HEK293 (cell line): ENCODE measurements around the gene KREMEN1.

Source experiments
- CTCF ChIP-seq: fragments of 450-650 bp; formaldehyde crosslinking; IDR thresholded peaks from 2 replicates; pipeline ENCODE4 v1.5.1; 2016; ENCODE audit warnings: missing biosample characterization, missing genetic modification characterization
- HOXA7 ChIP-seq: sonication (generic); formaldehyde crosslinking; IDR thresholded peaks from 2 replicates; pipeline ENCODE4 v1.8.1; 2022; ENCODE audit warnings: missing genetic modification reagents, borderline replicate concordance
- MEIS1 ChIP-seq: sonication (generic); formaldehyde crosslinking; IDR thresholded peaks from 2 replicates; pipeline ENCODE4 v1.8.1; 2022; ENCODE audit warnings: missing genetic modification reagents, mild to moderate bottlenecking, borderline replicate concordance
- PATZ1 ChIP-seq: fragments of 450-650 bp; formaldehyde crosslinking; IDR thresholded peaks from 2 replicates; pipeline ENCODE4 v1.5.1; 2016; ENCODE audit warnings: missing biosample characterization, missing genetic modification characterization
- PRDM6 ChIP-seq: fragments of 450-650 bp; formaldehyde crosslinking; IDR thresholded peaks from 2 replicates; pipeline ENCODE4 v1.5.1; 2017; ENCODE audit warnings: missing biosample characterization, missing genetic modification characterization
- ZIC2 ChIP-seq: fragments of 450-650 bp; formaldehyde crosslinking; IDR thresholded peaks from 2 replicates; pipeline ENCODE4 v1.5.1; 2016; ENCODE audit warnings: missing biosample characterization, missing genetic modification characterization
- ZNF138 ChIP-seq: fragments of 450-650 bp; formaldehyde crosslinking; IDR thresholded peaks from 2 replicates; pipeline ENCODE4 v1.5.1; 2016; ENCODE audit warnings: missing biosample characterization, missing genetic modification characterization, borderline replicate concordance
- ZNF18 ChIP-seq: fragments of 450-650 bp; formaldehyde crosslinking; IDR thresholded peaks from 2 replicates; pipeline ENCODE4 v1.5.1; 2016; ENCODE audit warnings: missing biosample characterization, missing genetic modification characterization
- ZNF211 ChIP-seq: fragments of 450-650 bp; formaldehyde crosslinking; IDR thresholded peaks from 2 replicates; pipeline ENCODE4 v1.5.1; 2016; ENCODE audit warnings: low read depth, missing biosample characterization, missing genetic modification characterization
- ZNF777 ChIP-seq: fragments of 450-650 bp; formaldehyde crosslinking; IDR thresholded peaks from 2 replicates; pipeline ENCODE4 v1.5.1; 2017; ENCODE audit warnings: missing biosample characterization, missing genetic modification characterization, borderline replicate concordance
- TF ChIP-seq, protein P1 (sequence below): fragments of 450-650 bp; formaldehyde crosslinking; IDR thresholded peaks from 2 replicates; pipeline ENCODE4 v1.5.1; 2016; ENCODE audit warnings: missing biosample characterization, missing genetic modification characterization
- TF ChIP-seq, protein P2 (sequence below): fragments of 450-650 bp; formaldehyde crosslinking; IDR thresholded peaks from 2 replicates; pipeline ENCODE4 v1.5.1; 2016; ENCODE audit warnings: missing biosample characterization, missing genetic modification characterization

DNA sequence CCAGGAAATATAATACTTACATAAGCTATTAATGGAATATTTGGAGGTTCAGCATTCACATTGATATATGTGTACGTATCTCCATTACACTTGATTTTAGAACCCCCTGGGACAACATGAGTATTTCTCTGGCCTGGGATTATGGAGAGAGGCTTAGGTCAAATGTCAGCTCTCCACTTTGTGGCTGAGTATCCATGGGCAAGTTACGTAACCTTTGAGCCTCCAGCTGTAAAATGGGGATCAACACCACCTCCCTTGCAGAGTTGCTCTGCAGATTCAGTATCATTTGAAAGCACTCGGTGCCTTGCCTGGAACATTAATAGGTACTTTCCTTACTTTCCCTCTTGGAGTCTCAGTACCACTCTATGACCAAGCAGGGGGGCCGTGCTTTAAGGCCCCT is 44.4 kb upstream of the KREMEN1 start:
- TF ChIP-seq ZNF18 (no peak), CTCF (no peak), PRDM6 (tag by site-specific recombination) (no peak), MEIS1 (CRISPR knock-in tag) (no peak), ZNF138 (tag by site-specific recombination) (no peak), ZNF211 (tag by site-specific recombination) (no peak), ZNF777 (tag by site-specific recombination) (no peak), HOXA7 (CRISPR knock-in tag) (no peak), ZIC2 (tag by site-specific recombination) (no peak), PATZ1 (tag by site-specific recombination) (no peak)
- TF ChIP-seq, protein P1, sequence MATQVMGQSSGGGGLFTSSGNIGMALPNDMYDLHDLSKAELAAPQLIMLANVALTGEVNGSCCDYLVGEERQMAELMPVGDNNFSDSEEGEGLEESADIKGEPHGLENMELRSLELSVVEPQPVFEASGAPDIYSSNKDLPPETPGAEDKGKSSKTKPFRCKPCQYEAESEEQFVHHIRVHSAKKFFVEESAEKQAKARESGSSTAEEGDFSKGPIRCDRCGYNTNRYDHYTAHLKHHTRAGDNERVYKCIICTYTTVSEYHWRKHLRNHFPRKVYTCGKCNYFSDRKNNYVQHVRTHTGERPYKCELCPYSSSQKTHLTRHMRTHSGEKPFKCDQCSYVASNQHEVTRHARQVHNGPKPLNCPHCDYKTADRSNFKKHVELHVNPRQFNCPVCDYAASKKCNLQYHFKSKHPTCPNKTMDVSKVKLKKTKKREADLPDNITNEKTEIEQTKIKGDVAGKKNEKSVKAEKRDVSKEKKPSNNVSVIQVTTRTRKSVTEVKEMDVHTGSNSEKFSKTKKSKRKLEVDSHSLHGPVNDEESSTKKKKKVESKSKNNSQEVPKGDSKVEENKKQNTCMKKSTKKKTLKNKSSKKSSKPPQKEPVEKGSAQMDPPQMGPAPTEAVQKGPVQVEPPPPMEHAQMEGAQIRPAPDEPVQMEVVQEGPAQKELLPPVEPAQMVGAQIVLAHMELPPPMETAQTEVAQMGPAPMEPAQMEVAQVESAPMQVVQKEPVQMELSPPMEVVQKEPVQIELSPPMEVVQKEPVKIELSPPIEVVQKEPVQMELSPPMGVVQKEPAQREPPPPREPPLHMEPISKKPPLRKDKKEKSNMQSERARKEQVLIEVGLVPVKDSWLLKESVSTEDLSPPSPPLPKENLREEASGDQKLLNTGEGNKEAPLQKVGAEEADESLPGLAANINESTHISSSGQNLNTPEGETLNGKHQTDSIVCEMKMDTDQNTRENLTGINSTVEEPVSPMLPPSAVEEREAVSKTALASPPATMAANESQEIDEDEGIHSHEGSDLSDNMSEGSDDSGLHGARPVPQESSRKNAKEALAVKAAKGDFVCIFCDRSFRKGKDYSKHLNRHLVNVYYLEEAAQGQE (tag by site-specific recombination), result no peak
- TF ChIP-seq, protein P2, sequence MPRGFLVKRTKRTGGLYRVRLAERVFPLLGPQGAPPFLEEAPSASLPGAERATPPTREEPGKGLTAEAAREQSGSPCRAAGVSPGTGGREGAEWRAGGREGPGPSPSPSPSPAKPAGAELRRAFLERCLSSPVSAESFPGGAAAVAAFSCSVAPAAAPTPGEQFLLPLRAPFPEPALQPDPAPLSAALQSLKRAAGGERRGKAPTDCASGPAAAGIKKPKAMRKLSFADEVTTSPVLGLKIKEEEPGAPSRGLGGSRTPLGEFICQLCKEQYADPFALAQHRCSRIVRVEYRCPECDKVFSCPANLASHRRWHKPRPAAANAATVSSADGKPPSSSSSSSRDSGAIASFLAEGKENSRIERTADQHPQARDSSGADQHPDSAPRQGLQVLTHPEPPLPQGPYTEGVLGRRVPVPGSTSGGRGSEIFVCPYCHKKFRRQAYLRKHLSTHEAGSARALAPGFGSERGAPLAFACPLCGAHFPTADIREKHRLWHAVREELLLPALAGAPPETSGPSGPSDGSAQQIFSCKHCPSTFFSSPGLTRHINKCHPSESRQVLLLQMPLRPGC, result no peak
